Hepatocyte (in vitro differentiated cells): ENCODE data around the gene SNTB2. TPM values are rescaled to one million over a fixed set of nuclear protein-coding genes. Genes with fewer than 3 reads are reported as not detected.

Source experiments
- DNase-seq: peaks from one replicate; pipeline ENCODE4 v3.0.0-alpha.2; 2016; ENCODE audit warnings: low spot score
- H2AFZ ChIP-seq: fragments of 200-600 bp; sonication (generic); 2 replicates; pipeline ENCODE4 v1.6.0; 2016; ENCODE audit warnings: antibody characterized with exemption, mild to moderate bottlenecking
- H3K27ac ChIP-seq: fragments of 200-600 bp; sonication (generic); 2 replicates; pipeline ENCODE4 v1.5.1; 2016; ENCODE audit warnings: mild to moderate bottlenecking
- H3K27me3 ChIP-seq: fragments of 200-600 bp; sonication (generic); 2 replicates; pipeline ENCODE4 v1.6.1; 2016
- H3K36me3 ChIP-seq: fragments of 200-600 bp; sonication (generic); replicated peaks from 2 replicates; pipeline ENCODE4 v1.5.1; 2016; ENCODE audit warnings: low read depth; ENCODE audit not compliant: insufficient read depth
- H3K4me1 ChIP-seq: fragments of 200-600 bp; sonication (generic); 2 replicates; pipeline ENCODE4 v1.5.1; 2016; ENCODE audit warnings: mild to moderate bottlenecking, moderate library complexity; ENCODE audit not compliant: insufficient read depth
- H3K4me2 ChIP-seq: fragments of 200-600 bp; sonication (generic); 2 replicates; pipeline ENCODE4 v1.6.0; 2016
- H3K4me3 ChIP-seq: fragments of 200-600 bp; sonication (generic); 2 replicates; pipeline ENCODE4 v1.5.1; 2016; ENCODE audit warnings: mild to moderate bottlenecking
- H3K79me2 ChIP-seq: fragments of 200-600 bp; sonication (generic); 2 replicates; pipeline ENCODE4 v1.6.0; 2017; ENCODE audit warnings: mild to moderate bottlenecking
- H3K9me2 ChIP-seq: fragments of 200-600 bp; sonication (generic); replicated peaks from 2 replicates; pipeline ENCODE4 v1.6.0; 2017; ENCODE audit warnings: mild to moderate bottlenecking; ENCODE audit not compliant: insufficient read depth
- H3K9me3 ChIP-seq: fragments of 200-600 bp; sonication (generic); 2 replicates; pipeline ENCODE4 v1.5.1; 2016; ENCODE audit warnings: low read depth, mild to moderate bottlenecking
- H4K20me1 ChIP-seq: fragments of 200-600 bp; sonication (generic); 2 replicates; pipeline ENCODE4 v1.6.0; 2016; ENCODE audit warnings: mild to moderate bottlenecking; ENCODE audit not compliant: insufficient read depth, poor library complexity, severe bottlenecking
- CTCF ChIP-seq: fragments of 200-600 bp; sonication (generic); IDR thresholded peaks from 2 replicates; pipeline ENCODE4 v1.5.1; 2016; ENCODE audit warnings: antibody characterized with exemption, mild to moderate bottlenecking; ENCODE audit not compliant: poor library complexity
- EZH2 ChIP-seq: fragments of 200-600 bp; sonication (generic); IDR thresholded peaks from 2 replicates; pipeline ENCODE4 v1.6.1; 2016; ENCODE audit warnings: antibody characterized with exemption, mild to moderate bottlenecking, borderline replicate concordance
- EZH2phosphoT487 ChIP-seq: fragments of 200-600 bp; sonication (generic); IDR thresholded peaks from one replicate; pipeline ENCODE4 v1.6.1; 2018; ENCODE audit warnings: antibody characterized with exemption, mild to moderate bottlenecking, low read depth, moderate library complexity; ENCODE audit not compliant: unreplicated experiment, severe bottlenecking
- WGBS: methylation state at CpG from one replicate; pipeline ENCODE4 v1.1.6; 2016; ENCODE audit warnings: low lambda C conversion rate; ENCODE audit errors: missing lambda C conversion rate; 5-methylcytosine and 5-hydroxymethylcytosine counted together
- polyA plus RNA-seq: library from polyadenylated mRNA; unstranded; fragments of >200 nt; fragmentation: Nextera tagmentation; extraction: Ambion mirVana; gene quantifications from 2 replicates; pipeline ENCODE4 v1.2.1, GENCODE V29; 2016
- total RNA-seq: library from RNA; depleted of rRNA; stranded (reverse); fragments of >200 nt; gene quantifications from 2 replicates; pipeline ENCODE4 v1.2.3, GENCODE V29; 2014

SNTB2 gene
- total and polyA plus RNA-seq, 2 experiments from 2014 or later = 21.5 to 36.7 TPM

- Histone ChIP-seq H3K9me2 (no peaks in the 10 kb centered on the region), H4K20me1 (peaks cover 5% of the 10 kb centered on the region), H3K4me1 (peaks cover 35% of the 10 kb centered on the region), H3K27ac (peak overlapping the region; percentile 86), H3K4me3 (no peak overlapping the region), H3K36me3 (no peaks in the 10 kb centered on the region), H2AFZ (no peak overlapping the region), H3K4me2 (peak overlapping the region; percentile 55), H3K9me3 (no peaks in the 10 kb centered on the region), H3K27me3 (no peaks in the 10 kb centered on the region), H3K79me2 (peaks cover 71% of the 10 kb centered on the region)
- 67% methylated on average over 7 of the region's 7 CpGs for WGBS
- DNase-seq = peak; percentile 70
- TF ChIP-seq CTCF (no peak), EZH2phosphoT487 (no peak), EZH2 (no peak)
These were observed 139.4 kb downstream of the SNTB2 start for GRCh38 chr16:69326172-69326873.

DNA sequence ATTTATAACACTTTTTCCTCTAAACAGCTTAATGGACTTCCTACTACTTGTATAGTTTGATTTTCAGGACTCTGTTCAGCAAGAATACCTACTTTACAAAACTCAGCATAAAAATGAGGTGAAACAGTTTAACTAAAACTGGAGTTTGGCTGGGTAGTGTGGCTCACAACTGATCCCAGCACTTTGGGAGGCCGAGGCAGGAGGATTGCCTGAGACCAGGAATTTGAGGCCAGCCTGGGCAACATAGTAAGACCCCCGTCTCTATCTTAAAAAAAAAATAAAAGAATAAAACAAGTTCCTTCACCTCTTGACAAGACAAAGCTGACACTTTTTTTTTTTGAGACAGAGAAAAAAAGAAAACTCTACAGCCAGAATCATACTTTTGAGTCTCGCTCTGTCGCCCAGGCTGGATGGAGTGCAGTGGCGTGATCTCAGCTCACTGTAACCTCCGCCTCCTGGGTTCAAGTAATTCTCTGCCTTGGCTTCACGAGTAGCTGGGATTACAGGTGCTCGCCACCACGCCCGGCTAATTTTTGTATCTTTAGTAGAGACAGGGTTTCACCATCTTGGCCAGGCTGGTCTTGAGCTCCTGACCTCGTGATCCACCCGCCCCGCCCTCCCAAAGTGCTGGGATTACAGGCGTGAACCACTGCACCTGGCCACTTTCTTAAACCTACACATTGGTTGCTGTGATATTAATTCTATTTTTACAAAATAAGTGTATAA, 140.8 kb downstream of the SNTB2 start:
- Histone ChIP-seq H2AFZ (no peak overlapping the region), H3K9me3 (no peaks in the 10 kb centered on the region), H3K9me2 (no peaks in the 10 kb centered on the region), H3K79me2 (peaks cover 71% of the 10 kb centered on the region), H3K4me1 (peaks cover 35% of the 10 kb centered on the region), H3K4me2 (peak overlapping the region; percentile 84), H3K27ac (peak overlapping the region; percentile 80), H3K4me3 (no peak overlapping the region), H4K20me1 (peaks cover 5% of the 10 kb centered on the region), H3K27me3 (no peaks in the 10 kb centered on the region), H3K36me3 (no peaks in the 10 kb centered on the region)
- TF ChIP-seq EZH2 (no peak), CTCF (no peak), EZH2phosphoT487 (no peak)
- 97% methylated on average over 14 of the region's 14 CpGs for WGBS
- no peak for DNase-seq

GRCh38 chr16:69328854-69329316, 141.9 kb downstream of the SNTB2 start:
- Histone ChIP-seq H3K9me3 (no peaks in the 10 kb centered on the region), H3K36me3 (no peaks in the 10 kb centered on the region), H3K4me2 (peak overlapping the region; percentile 84), H3K27me3 (no peaks in the 10 kb centered on the region), H3K27ac (no peak overlapping the region), H3K4me3 (no peak overlapping the region), H3K9me2 (no peaks in the 10 kb centered on the region), H3K4me1 (peaks cover 35% of the 10 kb centered on the region), H3K79me2 (peaks cover 73% of the 10 kb centered on the region), H2AFZ (no peak overlapping the region), H4K20me1 (peaks cover 5% of the 10 kb centered on the region)
- TF ChIP-seq CTCF (no peak), EZH2 (no peak), EZH2phosphoT487 (no peak)
- DNase-seq = no peak
- 80% methylated on average over 10 of the region's 10 CpGs for WGBS
